Gastroesophageal sphincter (tissue), 4 donors: ENCODE results near the gene TLE3. TPM values are rescaled to one million over a fixed set of nuclear protein-coding genes. Genes with fewer than 3 reads are reported as not detected.

Source experiments
- ATAC-seq: fragments of 150-250 bp; one replicate; pipeline ENCODE4 v1.9.1; 2016; ENCODE audit warnings: mild to moderate bottlenecking, moderate library complexity
- H3K27ac ChIP-seq, 4 donors: fragments of 200-600 bp; sonication (generic) in 3 of 4; 1 replicate in 3 of 4; 2 replicates in 1 of 4; pipeline ENCODE4 v1.5.1; 2016 to 2019
- H3K27me3 ChIP-seq: fragments of 200-600 bp; sonication (generic); one replicate; pipeline ENCODE4 v1.5.1; 2019
- H3K36me3 ChIP-seq, 2 donors: fragments of 200-600 bp; sonication (generic); one replicate each; pipeline ENCODE4 v1.5.1; 2019; ENCODE audit warnings: control low read depth in 1 of 2
- H3K4me1 ChIP-seq, 3 donors: fragments of 200-600 bp; sonication (generic); 1 replicate in 2 of 3; 2 replicates in 1 of 3; pipeline ENCODE4 v1.5.1; 2016 to 2019; ENCODE audit warnings: control low read depth in 2 of 3
- H3K4me3 ChIP-seq, 2 donors: fragments of 200-600 bp; sonication (generic); one replicate each; pipeline ENCODE4 v1.5.1; 2019; ENCODE audit warnings: mild to moderate bottlenecking in 1 of 2, moderate library complexity in 1 of 2
- H3K9me3 ChIP-seq, 3 donors: fragments of 200-600 bp; sonication (generic); one replicate each; pipeline ENCODE4 v1.5.1; 2017 to 2019; ENCODE audit warnings: control low read depth in 2 of 3
- EP300 ChIP-seq: sonication (generic); formaldehyde crosslinking; IDR thresholded peaks from one replicate; pipeline ENCODE4 v1.6.1; 2017; ENCODE audit warnings: antibody characterized with exemption, mild to moderate bottlenecking
- POLR2A ChIP-seq, 2 donors: fragments of 450-650 bp; IDR thresholded peaks; one replicate each; pipeline ENCODE4 v1.6.1; 2017; ENCODE audit warnings: antibody characterized with exemption in 2 of 2, mild to moderate bottlenecking in 2 of 2, moderate library complexity in 1 of 2
- POLR2AphosphoS5 ChIP-seq: sonication (generic); formaldehyde crosslinking; IDR thresholded peaks from one replicate; pipeline ENCODE4 v1.6.1; 2017; ENCODE audit warnings: antibody characterized with exemption
- WGBS, 2 donors: methylation state at CpG; one replicate each; pipeline ENCODE4 v1.1.5; 2018; ENCODE audit warnings: low coverage in 1 of 2; 5-methylcytosine and 5-hydroxymethylcytosine counted together
- total RNA-seq, 4 donors: library from RNA; depleted of rRNA; stranded (reverse); fragments of >200 nt; gene quantifications; one replicate each; pipeline ENCODE4 v1.1.0, GENCODE V29; 2016
- TF ChIP-seq, protein P1 (sequence below), 4 experiments: fragments of 200-600 bp in 2 of 4; fragments of 450-650 bp in 2 of 4; sonication (generic) in 1 of 4; IDR thresholded peaks; one replicate each; pipeline ENCODE4 v1.5.1; 2017 to 2019; ENCODE audit warnings: antibody characterized with exemption in 4 of 4, mild to moderate bottlenecking in 2 of 4, moderate library complexity in 2 of 4

The TLE3 gene
- total RNA-seq, 4 donors from 2014 or later = 32.4 to 81.6 (median 62.6) TPM

DNA sequence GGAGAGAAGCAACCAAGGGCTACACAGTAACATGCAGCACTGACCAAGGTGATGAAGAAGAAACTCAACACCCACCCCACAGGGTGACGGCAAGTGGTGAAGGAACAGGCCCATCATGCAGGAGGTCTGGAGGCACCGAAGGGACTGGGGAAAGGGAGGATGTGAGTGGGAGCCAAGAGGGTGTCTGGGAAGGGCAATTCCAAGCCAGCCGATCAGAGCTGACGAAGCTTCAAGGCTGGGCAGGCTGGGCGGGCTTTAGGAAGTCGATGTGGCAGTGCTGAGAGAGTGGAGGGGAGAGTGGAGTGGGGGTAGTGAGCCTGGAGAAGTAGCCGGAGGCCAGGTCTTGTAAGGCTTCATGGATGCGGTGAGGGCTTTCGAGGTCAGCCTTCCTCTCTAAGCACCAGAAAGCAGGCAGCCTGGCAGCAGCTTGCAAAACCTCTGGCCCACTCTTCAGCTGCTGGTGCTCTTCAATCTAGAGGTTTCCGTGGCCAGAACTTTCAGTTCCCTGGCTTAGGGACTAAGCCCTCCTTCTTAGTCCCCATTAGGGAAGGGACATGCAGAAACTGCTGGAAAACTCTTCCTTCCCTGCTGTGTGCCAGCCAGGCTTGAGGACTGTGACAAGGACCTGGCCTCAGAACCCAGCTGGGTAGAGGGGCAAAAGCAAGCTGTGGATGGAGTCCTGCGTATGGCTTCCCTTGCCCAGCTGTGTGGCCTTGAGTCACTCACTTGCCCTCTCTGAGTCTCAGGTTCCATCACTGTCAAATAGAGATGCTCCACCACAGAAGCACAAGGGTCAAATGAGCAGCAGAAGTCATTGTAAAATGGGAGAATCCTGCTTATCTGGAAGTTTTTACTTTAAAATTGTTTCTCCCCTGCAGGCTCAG, 72.1 kb downstream of the TLE3 start:
- no peak for ATAC-seq

DNA sequence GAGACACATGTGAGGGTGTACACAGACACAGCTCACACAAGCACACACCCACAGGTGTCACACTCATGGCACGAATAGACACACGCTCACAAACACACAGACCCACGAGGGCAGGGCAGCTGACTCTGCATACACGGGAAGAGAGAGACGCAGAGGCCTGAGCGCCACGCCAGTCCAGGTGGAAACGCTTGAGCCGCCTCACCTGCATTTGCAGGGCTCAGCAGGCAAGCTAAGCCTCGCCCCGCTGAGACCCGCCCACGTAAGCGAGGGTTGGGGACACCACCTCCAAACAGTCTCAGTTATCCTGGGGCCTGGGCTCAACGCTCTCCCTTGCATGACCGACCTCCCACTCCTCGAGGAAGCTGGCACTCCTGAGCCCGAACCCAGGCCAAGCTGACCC, 73.2 kb downstream of the TLE3 start:
- no peak overlapping the region for H3K4me3 ChIP-seq

More for the DNA sequence above, 72.1 kb downstream of the TLE3 start:
- no peak overlapping the region for H3K27ac ChIP-seq
- H3K36me3 ChIP-seq = no peaks in the 10 kb centered on the region
- H3K27me3 ChIP-seq = no peaks in the 10 kb centered on the region
- H3K4me3 ChIP-seq = no peak overlapping the region
- 73% methylated on average over 4 to 10 of the region's 11 CpGs for WGBS, 2 donors
- peaks cover 5 to 39% (median 15%) of the 10 kb centered on the region in 3 donors for H3K4me1 ChIP-seq
- no peaks in the 10 kb centered on the region for H3K9me3 ChIP-seq
- peak; percentile 15 for TF ChIP-seq POLR2AphosphoS5
- no peak for TF ChIP-seq POLR2A (IDR thresholded peaks at IDR 0.05)

DNA sequence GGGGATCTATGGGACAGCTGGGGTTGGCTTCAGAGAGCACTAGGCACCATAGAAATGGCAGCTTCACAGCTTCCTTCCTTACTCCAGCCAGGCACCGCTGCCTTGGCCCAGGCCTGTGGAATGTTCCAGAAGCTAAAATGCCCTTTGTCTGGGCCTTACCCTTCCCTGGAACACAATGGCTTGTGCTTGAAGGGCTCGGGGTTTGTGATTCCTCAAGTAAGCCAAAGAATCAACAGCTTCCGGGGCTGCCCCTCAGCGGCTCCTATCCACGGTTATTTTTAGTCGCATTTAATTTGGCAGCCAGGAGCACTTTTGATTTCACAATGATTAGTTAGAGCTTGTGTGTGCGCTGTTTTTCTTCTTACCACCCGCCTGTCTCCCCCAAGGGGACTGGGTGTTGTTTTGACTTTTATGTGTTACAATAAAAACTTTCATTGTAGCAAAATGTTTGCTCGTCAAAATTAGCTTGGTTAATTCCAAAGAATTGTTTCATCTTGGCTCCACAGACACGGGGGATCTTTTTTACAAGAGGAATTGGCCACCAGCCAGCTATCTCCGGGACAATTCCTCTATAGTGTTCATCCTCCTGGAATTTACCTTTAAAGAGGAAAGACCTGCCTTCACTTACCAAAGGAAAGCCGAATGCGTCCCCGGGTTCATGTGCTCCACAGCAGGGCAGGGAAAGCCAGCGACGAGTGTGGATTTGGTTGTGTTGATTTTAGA, 73.8 kb downstream of the TLE3 start:
- Histone ChIP-seq H3K27ac (peak overlapping the region; percentile 29 to 80 (median 64)), H3K36me3 (no peaks in the 10 kb centered on the region), H3K4me3 (no peak overlapping the region), H3K27me3 (no peaks in the 10 kb centered on the region), H3K4me1 (peaks cover 5 to 39% (median 15%) of the 10 kb centered on the region in 3 donors), H3K9me3 (no peaks in the 10 kb centered on the region)
- 20 to 23% methylated on average over 9 to 14 of the region's 16 CpGs for WGBS, 2 donors
- no peak for TF ChIP-seq POLR2A (IDR thresholded peaks at IDR 0.05)
- peak; percentile 71 for TF ChIP-seq POLR2AphosphoS5
- no peak for TF ChIP-seq EP300
- TF ChIP-seq, protein P1, sequence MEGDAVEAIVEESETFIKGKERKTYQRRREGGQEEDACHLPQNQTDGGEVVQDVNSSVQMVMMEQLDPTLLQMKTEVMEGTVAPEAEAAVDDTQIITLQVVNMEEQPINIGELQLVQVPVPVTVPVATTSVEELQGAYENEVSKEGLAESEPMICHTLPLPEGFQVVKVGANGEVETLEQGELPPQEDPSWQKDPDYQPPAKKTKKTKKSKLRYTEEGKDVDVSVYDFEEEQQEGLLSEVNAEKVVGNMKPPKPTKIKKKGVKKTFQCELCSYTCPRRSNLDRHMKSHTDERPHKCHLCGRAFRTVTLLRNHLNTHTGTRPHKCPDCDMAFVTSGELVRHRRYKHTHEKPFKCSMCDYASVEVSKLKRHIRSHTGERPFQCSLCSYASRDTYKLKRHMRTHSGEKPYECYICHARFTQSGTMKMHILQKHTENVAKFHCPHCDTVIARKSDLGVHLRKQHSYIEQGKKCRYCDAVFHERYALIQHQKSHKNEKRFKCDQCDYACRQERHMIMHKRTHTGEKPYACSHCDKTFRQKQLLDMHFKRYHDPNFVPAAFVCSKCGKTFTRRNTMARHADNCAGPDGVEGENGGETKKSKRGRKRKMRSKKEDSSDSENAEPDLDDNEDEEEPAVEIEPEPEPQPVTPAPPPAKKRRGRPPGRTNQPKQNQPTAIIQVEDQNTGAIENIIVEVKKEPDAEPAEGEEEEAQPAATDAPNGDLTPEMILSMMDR (IDR thresholded peaks at IDR 0.05) = no peak
- peak; percentile 91 for ATAC-seq

More for the DNA sequence above, 73.2 kb downstream of the TLE3 start:
- Histone ChIP-seq H3K27ac (peak overlapping the region in 2 of 4 donors; percentile 61 to 80), H3K4me1 (peaks cover 5 to 39% (median 15%) of the 10 kb centered on the region in 3 donors), H3K27me3 (no peaks in the 10 kb centered on the region), H3K9me3 (no peaks in the 10 kb centered on the region), H3K36me3 (no peaks in the 10 kb centered on the region)
- WGBS, 2 donors = 79% methylated on average over 7 of the region's 18 CpGs; no CpG with 5 or more reads in 1 of the 2 donors
- no peak for TF ChIP-seq EP300
- TF ChIP-seq POLR2A (IDR thresholded peaks at IDR 0.05) = no peak
- TF ChIP-seq, protein P1 (IDR thresholded peaks at IDR 0.05) = no peak
- TF ChIP-seq POLR2AphosphoS5 = no peak
- no peak for ATAC-seq

DNA sequence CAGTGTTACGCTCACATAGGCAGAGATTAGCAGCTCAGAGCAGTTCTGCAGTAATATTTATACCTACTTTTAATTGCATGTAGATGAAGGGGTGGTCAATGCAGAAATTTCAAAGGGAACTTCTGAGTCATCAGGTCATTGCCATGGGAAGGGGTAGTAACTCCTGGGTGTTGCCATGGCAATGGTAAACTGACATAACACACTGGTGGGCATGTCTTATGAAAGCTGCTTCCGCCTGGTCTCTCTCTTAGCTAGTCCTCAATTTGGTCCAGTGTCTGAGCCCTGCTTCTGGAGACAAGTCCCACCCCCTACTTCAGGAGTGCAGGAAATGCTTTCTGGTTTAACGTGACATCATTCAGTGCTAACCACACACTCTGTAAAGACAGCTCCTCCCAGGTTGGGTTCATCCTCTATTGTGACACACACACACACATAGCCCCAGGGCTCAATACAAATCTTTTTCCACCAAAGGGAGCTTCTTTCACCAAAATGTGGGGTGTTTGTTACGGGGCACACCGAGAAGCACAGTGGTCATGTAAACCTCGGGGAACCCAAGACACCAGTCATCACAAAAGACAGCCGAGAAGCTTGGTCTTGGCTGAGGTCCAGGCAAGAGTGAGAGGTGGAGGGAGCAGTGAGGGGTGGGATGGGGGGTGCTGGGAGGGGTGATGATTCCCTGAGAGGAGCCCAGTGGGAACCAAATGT, 74.5 kb downstream of the TLE3 start:
- TF ChIP-seq EP300 = no peak
- TF ChIP-seq POLR2AphosphoS5 = no peak
- TF ChIP-seq, protein P1 (IDR thresholded peaks at IDR 0.05) = no peak
- TF ChIP-seq POLR2A (IDR thresholded peaks at IDR 0.05) = no peak
- WGBS, 2 donors = 59 to 87% methylated on average over 4 of the region's 7 CpGs
- no peaks in the 10 kb centered on the region for H3K27me3 ChIP-seq
- peaks cover 5 to 39% (median 15%) of the 10 kb centered on the region in 3 donors for H3K4me1 ChIP-seq
- peak; percentile 61 for ATAC-seq
- H3K9me3 ChIP-seq = no peaks in the 10 kb centered on the region
- H3K4me3 ChIP-seq = no peak overlapping the region
- H3K27ac ChIP-seq = peak overlapping the region; percentile 29 to 80 (median 64)
- no peaks in the 10 kb centered on the region for H3K36me3 ChIP-seq

DNA sequence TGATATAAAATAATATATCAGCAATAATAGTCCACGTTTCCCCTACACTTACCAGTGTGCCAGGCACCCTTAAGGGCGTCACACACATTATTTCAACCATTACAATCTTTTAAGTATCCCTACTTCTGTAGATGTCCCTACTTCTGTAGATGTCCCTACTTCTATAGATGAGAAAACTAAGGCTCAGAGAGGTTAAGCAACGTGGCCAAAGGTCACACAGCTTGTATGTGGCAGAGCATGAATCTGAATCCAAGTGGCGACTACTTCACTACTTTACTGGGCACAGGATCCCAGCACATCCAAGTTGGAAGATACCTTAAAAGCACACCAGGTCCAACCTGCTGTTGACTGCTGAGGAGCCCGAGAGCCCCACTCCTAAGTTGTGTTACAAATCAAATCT, 77.5 kb downstream of the TLE3 start:
- H3K4me3 ChIP-seq = no peak overlapping the region
- peaks cover 5% of the 10 kb centered on the region for H3K27me3 ChIP-seq
- H3K4me1 ChIP-seq = peaks cover 5 to 27% (median 15%) of the 10 kb centered on the region in 3 donors
- ATAC-seq = no peak
- H3K36me3 ChIP-seq = no peaks in the 10 kb centered on the region
- TF ChIP-seq EP300 = no peak
- TF ChIP-seq, protein P1 (IDR thresholded peaks at IDR 0.05) = no peak
- no peak for TF ChIP-seq POLR2AphosphoS5
- no peak for TF ChIP-seq POLR2A (IDR thresholded peaks at IDR 0.05)
- H3K27ac ChIP-seq = no peak overlapping the region
- WGBS, 2 donors = 93 to 94% methylated on average over 3 to 5 of the region's 5 CpGs
- peaks cover 0 to 5% (median 0%) of the 10 kb centered on the region in 3 donors for H3K9me3 ChIP-seq
